ENCODE data around the gene TMBIM4.

Gene TMBIM4

DNA sequence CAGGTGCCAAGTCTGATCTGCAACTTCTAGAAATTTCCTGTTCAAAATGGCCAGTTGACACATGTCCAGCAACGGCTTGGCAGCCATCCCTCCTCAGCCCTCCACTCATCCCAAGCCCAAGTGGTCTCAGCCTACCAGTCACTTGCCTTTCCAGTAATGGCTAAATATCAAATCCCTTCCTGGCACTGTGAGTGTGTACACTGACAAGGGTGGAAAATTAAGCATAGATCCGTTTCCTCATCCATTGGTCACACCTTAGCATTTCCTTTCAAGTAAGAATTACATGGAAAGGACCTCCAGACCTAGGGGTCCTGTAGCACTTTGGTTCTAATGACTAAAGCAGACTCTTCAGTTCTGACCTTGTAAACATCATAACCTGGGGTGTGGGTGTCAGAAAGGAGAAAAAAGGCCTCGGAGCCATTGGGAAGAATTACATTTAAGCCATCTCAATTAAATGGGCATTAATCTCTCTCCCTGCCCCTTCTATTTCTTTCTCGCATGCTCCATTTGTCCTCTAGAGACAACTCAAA lies 54.7 kb downstream of the TMBIM4 start:
- Histone ChIP-seq H3K36me3 (ENCODE audit: insufficient read depth, low read length) (no peaks in the 10 kb centered on the region), H3K9ac (ENCODE audit: low read depth, low read length) (no peak overlapping the region), H3K9me3 (ENCODE audit: control insufficient read depth, insufficient read depth, low read length) (no peaks in the 10 kb centered on the region), H3K4me1 (ENCODE audit: insufficient read depth, low read length) (no peaks in the 10 kb centered on the region)

DNA sequence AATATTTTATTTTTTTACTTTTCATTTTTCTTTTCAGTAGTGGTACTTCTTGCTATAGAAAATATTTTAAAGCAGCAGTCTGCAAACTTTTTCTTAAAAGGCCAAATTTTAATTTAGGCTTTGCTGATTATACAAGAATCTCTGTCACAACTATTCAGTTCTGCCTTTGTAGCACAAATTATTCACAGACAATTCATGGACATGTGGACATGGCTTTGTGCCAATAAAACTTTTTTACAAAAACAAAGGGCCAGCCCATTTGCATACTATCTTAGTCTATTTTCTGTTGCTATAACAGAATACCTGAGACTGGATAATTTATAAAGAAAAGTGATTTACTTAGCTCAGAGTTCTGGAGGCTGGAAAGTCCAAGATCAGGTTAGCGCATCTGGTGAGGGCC lies 56.3 kb downstream of the TMBIM4 start:
- H3K9me3 ChIP-seq (ENCODE audit: control insufficient read depth, insufficient read depth, low read length): no peaks in the 10 kb centered on the region
- H3K36me3 ChIP-seq (ENCODE audit: insufficient read depth, low read length): no peaks in the 10 kb centered on the region; the same call in 1 of the 2 replicates
- no peak overlapping the region for H3K9ac ChIP-seq (ENCODE audit: low read depth, low read length)
- peaks cover 3% of the 10 kb centered on the region; the same call in 1 of the 2 replicates for H3K4me1 ChIP-seq (ENCODE audit: insufficient read depth, low read length)

DNA sequence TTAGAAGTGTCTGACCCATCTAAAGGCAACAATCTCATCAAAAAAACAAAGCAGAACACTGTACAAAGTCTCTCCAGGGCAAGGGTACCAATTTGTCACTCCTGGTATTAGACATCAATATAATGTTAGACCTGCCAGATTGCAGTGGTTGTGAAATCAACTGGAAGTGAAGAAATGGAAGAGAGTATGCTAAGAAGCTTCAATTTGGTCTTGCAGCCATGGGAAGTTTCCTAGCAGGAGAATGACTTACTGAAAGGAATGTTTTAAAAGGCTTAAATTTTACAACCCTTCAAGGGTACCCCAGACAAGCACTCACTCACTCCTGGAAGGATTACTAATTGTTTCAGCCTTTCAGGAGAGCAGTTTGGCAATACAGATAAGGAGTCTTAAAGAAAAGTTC lies 58.2 kb downstream of the TMBIM4 start:
- Histone ChIP-seq H3K4me1 (ENCODE audit: insufficient read depth, low read length) (peaks cover 6% of the 10 kb centered on the region), H3K9ac (ENCODE audit: low read depth, low read length) (no peak overlapping the region), H3K36me3 (ENCODE audit: insufficient read depth, low read length) (no peaks in the 10 kb centered on the region; the same call in 1 of the 2 replicates), H3K9me3 (ENCODE audit: control insufficient read depth, insufficient read depth, low read length) (no peaks in the 10 kb centered on the region)

GRCh38 chr12:66109056-66109455 lies 60.7 kb downstream of the TMBIM4 start:
- Histone ChIP-seq H3K9ac (ENCODE audit: low read depth, low read length) (no peak overlapping the region), H3K36me3 (ENCODE audit: insufficient read depth, low read length) (no peaks in the 10 kb centered on the region; the same call in 1 of the 2 replicates), H3K9me3 (ENCODE audit: control insufficient read depth, insufficient read depth, low read length) (no peaks in the 10 kb centered on the region), H3K4me1 (ENCODE audit: insufficient read depth, low read length) (peaks cover 6% of the 10 kb centered on the region)

GRCh38 chr12:66108386-66108785 lies 61.4 kb downstream of the TMBIM4 start:
- Histone ChIP-seq H3K4me1 (ENCODE audit: insufficient read depth, low read length) (peaks cover 6% of the 10 kb centered on the region), H3K9me3 (ENCODE audit: control insufficient read depth, insufficient read depth, low read length) (no peaks in the 10 kb centered on the region), H3K9ac (ENCODE audit: low read depth, low read length) (no peak overlapping the region)

DNA sequence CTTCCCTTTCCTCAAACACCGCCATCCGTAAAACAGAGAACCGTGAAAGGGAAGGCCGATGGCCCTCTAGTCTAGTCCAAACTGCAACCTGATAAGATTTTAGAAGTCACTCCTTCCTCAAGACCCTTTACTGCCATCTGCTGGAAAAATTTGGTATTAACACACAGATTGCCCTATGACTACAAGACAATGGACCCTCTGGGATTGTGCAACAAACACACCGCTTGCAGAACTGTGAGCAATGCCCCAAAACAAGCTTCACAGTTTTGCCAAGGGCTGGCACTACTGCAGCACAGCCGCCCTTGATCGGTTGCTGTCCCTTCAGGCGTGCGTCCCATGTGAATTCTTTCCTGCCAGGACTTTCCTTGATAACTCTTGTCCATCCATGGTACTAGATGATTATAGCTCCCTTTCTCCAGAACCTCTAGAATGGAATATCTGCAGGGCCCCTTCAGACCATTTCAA lies 62.3 kb downstream of the TMBIM4 start:
- Histone ChIP-seq H3K9me3 (ENCODE audit: control insufficient read depth, insufficient read depth, low read length) (peaks cover 5% of the 10 kb centered on the region; the same call in 1 of the 2 replicates), H3K9ac (ENCODE audit: low read depth, low read length) (no peak overlapping the region), H3K36me3 (ENCODE audit: insufficient read depth, low read length) (no peaks in the 10 kb centered on the region; the same call in 1 of the 2 replicates), H3K4me1 (ENCODE audit: insufficient read depth, low read length) (peaks cover 6% of the 10 kb centered on the region)

More at GRCh38 chr12:66108386-66108785, 61.4 kb downstream of the TMBIM4 start:
- H3K36me3 ChIP-seq (ENCODE audit: insufficient read depth, low read length): no peaks in the 10 kb centered on the region; the same call in 1 of the 2 replicates

GRCh38 chr12:66103016-66103913 lies 66.5 kb downstream of the TMBIM4 start:
- H3K36me3 ChIP-seq (ENCODE audit: insufficient read depth, low read length): no peaks in the 10 kb centered on the region
- H3K9ac ChIP-seq (ENCODE audit: low read depth, low read length): no peak overlapping the region
- peaks cover 5% of the 10 kb centered on the region; the same call in 1 of the 2 replicates for H3K9me3 ChIP-seq (ENCODE audit: control insufficient read depth, insufficient read depth, low read length)
- peaks cover under 1% of the 10 kb centered on the region for H3K4me1 ChIP-seq (ENCODE audit: insufficient read depth, low read length)

DNA sequence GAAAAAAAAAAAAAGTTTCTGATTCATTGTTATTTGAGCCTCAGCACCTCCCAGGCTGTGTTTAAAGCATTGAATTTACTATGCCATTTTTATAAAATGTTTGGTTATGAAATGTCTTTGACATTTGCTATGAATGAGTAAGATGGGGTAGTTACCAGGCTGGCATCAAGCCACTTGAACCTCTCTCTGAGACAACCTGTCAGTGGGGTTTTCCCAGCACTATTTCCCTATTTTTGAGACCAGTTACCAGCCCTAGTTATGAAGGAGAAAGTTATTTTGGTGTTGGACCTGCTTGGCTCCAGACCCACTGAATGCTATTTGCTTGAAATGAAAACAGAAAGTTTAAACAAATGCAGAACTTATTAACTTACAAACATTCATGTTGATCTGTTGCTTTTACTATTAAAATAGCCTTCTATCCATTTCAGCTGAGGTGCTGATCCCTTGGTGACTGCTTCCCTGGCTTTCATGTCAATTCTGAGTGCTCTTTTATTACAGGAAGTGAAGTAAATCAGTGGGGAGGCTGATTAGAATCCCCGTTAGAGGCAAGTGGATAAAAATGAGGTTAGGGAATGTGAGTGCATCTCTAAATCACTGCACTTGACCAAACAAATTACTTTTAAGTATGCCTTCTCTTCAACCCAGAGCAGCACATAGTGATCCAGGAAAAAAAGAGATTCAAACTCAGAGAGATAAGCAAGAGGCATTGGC lies 77.1 kb downstream of the TMBIM4 start:
- no peak overlapping the region for H3K9ac ChIP-seq (ENCODE audit: low read depth, low read length)
- H3K9me3 ChIP-seq (ENCODE audit: control insufficient read depth, insufficient read depth, low read length): no peaks in the 10 kb centered on the region
- no peaks in the 10 kb centered on the region; the same call in 1 of the 2 replicates for H3K36me3 ChIP-seq (ENCODE audit: insufficient read depth, low read length)
- 0 out of 2 replicates have a peak, but pooled peaks cover 6% of the 10 kb centered on the region for H3K4me1 ChIP-seq (ENCODE audit: insufficient read depth, low read length)

- H3K36me3 ChIP-seq (ENCODE audit: insufficient read depth, low read length): no peaks in the 10 kb centered on the region; the same call in 1 of the 2 replicates
- H3K4me1 ChIP-seq (ENCODE audit: insufficient read depth, low read length): 0 out of 2 replicates have a peak, but pooled peaks cover 6% of the 10 kb centered on the region
- H3K9me3 ChIP-seq (ENCODE audit: control insufficient read depth, insufficient read depth, low read length): no peaks in the 10 kb centered on the region
- no peak overlapping the region for H3K9ac ChIP-seq (ENCODE audit: low read depth, low read length)
Measured at GRCh38 chr12:66090157-66090556, 79.6 kb downstream of the TMBIM4 start.

DNA sequence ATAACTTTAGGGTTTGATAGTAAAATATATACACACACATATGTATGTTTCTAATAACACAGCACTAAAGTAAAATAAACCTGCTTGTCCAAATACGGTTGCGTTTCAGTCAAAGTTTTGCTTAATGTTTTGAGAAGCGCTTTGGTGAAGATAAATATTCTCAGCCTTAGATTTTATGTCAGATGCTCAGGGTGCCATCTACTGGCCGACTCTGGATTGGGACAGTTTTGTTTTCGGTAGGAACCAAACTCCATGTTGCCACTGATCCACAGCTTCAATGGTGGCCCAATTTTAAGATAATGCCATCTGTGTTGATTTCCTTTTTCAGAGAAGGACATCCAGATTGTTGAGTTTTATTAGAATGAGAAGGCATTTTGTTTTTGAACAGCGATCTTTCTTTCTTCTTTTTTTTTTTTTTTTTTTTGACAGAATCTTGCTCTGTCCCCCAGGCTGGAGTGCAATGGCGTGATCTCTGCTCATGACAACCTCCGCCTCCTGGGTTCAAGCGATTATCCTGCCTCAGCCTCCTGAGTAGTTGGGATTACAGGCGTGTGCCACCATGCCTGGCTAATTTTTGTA lies 82.3 kb downstream of the TMBIM4 start:
- Histone ChIP-seq H3K9ac (ENCODE audit: low read depth, low read length) (no peak overlapping the region), H3K36me3 (ENCODE audit: insufficient read depth, low read length) (no peaks in the 10 kb centered on the region), H3K9me3 (ENCODE audit: control insufficient read depth, insufficient read depth, low read length) (no peaks in the 10 kb centered on the region), H3K4me1 (ENCODE audit: insufficient read depth, low read length) (no peaks in the 10 kb centered on the region)

- Histone ChIP-seq H3K36me3 (ENCODE audit: insufficient read depth, low read length) (no peaks in the 10 kb centered on the region), H3K4me1 (ENCODE audit: insufficient read depth, low read length) (no peaks in the 10 kb centered on the region), H3K9me3 (ENCODE audit: control insufficient read depth, insufficient read depth, low read length) (no peaks in the 10 kb centered on the region), H3K9ac (ENCODE audit: low read depth, low read length) (no peak overlapping the region)
Measured at GRCh38 chr12:66085998-66086397, 83.8 kb downstream of the TMBIM4 start.

All from ES-I3 (cell line).